GM12801 (cell line): ENCODE measurements around the gene CAPN10.

Source experiments
- TF ChIP-seq, protein P1 (sequence below): IDR thresholded peaks from one replicate; pipeline ENCODE4 v1.5.1; 2011; ENCODE audit warnings: control low read depth; ENCODE audit not compliant: insufficient read length; ENCODE audit errors: extremely low read depth

Gene CAPN10

DNA sequence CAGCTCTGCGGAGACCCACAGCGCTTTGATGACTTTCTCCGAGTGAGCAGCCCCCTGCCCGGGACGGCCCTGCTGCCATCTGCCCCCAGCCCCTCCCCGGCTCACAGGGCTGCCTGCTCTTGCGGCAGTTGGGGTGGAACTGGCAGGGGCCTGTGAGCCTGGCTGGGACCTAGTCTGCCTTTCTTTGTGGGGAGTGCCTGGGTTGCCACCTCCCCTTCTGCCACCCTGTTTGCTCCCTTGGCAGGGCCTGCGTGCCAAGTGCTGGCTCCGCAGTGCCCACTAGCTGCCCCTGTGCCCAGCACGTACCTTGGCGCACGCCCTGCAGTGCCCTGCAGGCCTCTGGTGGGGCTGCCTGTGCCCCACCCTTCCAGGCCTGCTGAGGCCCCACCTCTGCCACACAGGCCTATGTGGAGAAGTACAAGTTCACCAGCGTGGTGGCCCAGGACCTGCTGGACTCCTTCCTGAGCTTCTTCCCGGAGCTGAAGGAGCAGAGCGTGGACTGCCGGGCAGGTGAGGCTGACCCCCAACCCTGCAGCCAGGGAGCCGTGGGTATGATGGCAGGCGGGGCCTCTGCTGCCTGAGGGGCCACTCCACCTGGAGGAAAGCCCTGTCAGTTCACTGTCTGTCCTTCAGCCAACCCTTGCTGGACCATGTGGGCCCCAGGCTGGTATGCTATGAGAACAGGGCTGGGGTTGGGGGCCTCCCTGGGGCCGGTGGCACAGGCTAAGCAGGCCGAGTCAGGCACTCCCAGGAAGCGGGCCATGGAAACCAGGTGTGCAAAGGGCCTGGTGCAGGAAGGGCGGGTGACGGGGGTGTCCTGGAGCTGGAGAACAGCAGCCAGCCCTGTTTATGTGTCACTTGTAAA is 11.2 kb upstream of the CAPN10 start:
- TF ChIP-seq, protein P1, sequence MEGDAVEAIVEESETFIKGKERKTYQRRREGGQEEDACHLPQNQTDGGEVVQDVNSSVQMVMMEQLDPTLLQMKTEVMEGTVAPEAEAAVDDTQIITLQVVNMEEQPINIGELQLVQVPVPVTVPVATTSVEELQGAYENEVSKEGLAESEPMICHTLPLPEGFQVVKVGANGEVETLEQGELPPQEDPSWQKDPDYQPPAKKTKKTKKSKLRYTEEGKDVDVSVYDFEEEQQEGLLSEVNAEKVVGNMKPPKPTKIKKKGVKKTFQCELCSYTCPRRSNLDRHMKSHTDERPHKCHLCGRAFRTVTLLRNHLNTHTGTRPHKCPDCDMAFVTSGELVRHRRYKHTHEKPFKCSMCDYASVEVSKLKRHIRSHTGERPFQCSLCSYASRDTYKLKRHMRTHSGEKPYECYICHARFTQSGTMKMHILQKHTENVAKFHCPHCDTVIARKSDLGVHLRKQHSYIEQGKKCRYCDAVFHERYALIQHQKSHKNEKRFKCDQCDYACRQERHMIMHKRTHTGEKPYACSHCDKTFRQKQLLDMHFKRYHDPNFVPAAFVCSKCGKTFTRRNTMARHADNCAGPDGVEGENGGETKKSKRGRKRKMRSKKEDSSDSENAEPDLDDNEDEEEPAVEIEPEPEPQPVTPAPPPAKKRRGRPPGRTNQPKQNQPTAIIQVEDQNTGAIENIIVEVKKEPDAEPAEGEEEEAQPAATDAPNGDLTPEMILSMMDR: no peak

DNA sequence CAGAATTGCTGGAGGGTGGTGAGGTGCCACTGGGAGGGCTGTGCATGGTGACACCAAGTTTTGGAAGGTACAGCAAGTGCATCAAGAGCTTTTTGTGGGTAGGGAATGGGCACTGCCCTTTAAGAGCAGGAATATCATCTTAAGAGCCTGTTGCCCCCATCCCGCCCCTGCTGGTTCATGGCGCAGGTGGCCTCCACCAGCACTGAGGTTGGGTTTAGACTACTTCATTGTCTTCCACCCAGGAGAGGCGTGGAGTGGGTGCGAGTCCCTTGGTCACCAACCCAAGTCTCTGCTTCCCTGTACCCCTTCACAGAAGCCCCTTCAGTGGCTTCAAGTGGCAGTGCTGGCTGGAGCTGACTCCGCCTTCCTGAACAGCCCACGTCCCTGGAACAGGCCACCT is 10.5 kb upstream of the CAPN10 start:
- TF ChIP-seq, protein P1: no peak

DNA sequence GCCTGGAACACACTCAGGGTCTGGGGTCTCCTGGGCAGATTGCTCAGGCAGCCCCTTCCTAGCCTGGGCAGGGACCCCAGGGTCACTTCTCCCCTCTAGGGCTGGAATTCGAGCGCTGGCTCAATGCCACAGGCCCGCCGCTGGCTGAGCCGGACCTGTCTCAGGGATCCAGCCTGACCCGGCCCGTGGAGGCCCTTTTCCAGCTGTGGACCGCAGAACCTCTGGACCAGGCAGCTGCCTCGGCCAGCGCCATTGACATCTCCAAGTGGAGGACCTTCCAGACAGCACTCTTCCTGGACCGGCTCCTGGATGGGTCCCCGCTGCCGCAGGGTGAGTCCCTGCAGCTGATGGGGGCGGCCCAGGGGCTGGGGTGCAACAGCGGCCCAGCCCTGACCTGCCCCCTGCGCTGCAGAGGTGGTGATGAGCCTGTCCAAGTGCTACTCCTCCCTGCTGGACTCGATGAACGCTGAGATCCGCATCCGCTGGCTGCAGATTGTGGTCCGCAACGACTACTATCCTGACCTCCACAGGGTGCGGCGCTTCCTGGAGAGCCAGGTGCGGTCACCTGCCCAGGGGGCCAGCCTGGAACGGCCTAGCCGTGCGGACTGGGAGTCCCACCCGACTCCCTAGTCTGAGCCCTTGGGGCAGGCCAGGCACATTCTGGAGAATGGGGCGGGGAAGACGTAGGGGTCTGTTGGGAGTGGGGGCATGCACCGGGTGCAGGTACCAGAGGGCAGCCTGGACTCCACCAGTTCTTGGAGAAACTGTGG is 9.9 kb upstream of the CAPN10 start:
- TF ChIP-seq, protein P1: no peak

DNA sequence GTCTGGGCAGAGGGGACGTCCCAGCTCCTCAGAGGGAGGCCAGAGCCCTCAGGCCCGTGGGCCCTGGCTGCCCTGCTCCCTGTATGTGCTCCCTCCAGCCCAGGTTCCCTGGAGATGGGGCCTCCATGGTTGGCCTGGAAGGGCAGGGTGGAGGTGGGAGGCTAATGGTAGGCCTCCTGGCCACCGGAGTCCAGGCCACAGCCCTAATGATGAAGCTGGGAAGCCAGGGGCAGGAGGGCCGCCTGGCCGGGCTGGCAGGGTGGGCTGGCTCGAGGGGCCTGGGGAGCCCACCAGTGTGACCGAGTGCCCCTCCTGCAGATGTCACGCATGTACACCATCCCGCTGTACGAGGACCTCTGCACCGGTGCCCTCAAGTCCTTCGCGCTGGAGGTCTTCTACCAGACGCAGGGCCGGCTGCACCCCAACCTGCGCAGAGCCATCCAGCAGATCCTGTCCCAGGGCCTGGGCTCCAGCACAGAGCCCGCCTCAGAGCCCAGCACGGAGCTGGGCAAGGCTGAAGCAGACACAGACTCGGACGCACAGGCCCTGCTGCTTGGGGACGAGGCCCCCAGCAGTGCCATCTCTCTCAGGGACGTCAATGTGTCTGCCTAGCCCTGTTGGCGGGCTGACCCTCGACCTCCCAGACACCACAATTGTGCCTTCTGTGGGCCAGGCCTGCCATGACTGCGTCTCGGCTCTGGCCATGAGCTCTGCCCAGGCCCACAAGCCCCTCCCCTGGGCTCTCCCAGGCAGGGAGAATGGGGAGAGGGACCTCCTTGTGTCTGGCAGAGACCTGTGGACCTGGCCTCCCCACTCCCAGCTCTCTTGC is 9.0 kb upstream of the CAPN10 start:
- TF ChIP-seq, protein P1: no peak

DNA sequence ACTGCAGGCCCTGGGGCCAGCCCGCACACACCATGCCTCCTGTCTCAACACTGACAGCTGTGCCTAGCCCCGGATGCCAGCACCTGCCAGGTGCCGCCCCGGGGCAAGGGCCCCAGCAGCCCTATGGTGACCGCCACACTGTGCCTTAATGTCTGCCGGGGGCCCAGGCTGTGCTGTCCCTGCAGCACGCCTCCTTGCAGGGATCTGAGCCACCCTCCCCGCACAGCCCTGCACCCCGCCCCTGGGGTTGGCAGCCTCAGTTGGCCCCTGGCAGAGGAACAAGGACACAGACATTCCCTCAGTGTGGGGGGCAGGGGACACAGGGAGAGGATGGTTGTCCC is 8.5 kb upstream of the CAPN10 start:
- TF ChIP-seq, protein P1: no peak

DNA sequence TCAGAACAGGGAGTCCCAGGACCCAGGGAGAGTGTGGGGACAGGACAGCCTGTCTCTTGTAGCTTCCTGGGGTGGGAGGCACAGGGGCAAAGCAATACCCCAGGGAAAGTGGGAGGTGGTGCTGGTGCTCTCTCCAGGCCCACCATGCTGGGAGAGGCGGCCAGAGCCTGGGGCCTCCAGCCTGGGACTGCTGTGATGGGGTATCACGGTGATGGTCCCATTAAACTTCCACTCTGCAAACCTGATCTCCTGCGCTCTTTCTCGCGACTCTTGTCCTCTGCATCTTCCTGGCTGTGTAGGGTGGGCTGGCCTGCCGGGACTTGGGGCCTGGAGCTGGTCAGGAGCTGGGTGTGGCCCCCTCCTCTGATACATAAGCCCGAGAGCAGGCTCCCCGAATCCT is 8.0 kb upstream of the CAPN10 start:
- TF ChIP-seq, protein P1: no peak
